ENCODE data around the gene TTC21B.

Gene TTC21B

DNA sequence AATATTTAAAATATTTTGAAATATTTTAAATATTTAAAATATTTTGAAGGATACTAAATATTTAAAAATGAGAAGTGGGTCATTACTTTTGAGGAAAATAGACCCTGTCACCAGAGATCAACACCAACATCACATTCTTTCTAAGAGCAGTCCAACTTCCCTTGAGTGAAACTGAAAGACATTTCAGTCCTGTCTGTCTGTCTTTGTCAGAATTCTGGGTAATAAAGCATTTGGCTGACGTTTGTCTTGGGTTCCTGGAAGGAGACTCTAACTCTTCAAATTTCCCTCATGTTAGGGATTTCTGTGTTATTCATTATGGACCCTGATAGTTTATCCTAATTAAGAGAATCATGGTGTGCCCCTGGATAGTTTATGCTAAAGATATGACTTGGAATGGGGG lies 32.8 kb downstream of the TTC21B start:
- DNase-seq: no peak

DNA sequence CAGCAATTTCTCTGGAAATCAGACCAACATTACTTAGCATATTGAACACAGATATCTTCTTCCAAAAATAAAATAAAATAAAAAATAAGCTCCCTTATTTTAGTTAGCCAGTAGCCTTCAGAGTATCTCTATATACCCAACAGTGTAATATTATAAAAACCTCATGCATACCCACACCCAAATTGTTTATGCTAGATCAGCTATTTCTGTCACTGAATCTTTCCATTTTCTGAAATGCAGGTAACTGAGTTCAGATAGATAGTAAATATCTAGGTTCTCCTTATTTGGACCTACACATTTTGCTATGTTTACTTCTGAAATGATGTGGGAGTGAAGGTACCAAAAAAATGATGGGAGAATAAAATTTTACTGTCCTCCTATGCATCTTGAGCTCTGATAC lies 39.9 kb downstream of the TTC21B start:
- peak in 1 of 3 donors; percentile 6 for DNase-seq

DNA sequence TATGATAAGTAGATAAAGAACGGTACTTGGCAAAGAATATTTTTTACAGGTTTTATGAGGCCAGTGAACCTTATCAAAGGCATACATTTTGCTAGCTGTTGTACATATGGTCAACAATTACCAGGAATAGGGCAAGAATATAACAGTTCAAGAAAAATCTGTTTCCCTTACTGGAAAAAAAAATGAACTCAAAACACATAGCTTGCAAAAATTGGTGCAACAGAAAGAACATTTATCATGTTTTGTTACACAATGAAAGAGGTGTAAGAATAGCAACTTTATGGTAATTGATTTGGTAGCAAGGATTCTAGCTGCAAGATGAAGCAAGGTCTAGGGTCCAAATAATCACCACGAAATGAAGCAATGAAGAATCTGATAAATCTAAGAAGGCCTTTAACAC lies 41.6 kb downstream of the TTC21B start:
- peak in 1 of 3 donors; percentile 11 for DNase-seq

GRCh38 chr2:165911231-165911630 lies 42.3 kb downstream of the TTC21B start:
- no peak for DNase-seq

- DNase-seq: peak in 1 of 3 donors; percentile 11
These were observed 44.1 kb downstream of the TTC21B start for GRCh38 chr2:165909466-165909865.

GRCh38 chr2:165905854-165906253 lies 47.7 kb downstream of the TTC21B start:
- DNase-seq: no peak

DNA sequence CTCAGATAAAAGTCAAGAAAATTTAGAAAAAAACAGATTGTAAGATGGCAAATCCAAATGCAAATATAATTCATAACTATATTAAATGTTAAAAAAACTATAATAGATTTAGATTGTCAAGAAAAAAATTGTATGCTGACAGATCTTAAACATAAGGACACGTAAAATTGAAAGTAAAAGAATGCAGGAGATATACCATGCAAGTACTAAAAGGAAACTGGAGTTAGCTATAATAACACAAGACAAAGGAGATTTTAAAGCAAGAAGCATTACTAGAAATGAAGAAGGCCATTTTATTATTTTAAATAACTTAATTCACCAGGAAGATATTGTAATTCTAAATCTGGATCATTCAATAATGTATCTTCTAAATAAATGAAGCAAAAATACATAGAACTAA lies 48.3 kb downstream of the TTC21B start:
- DNase-seq: no peak

- no peak for DNase-seq
These were observed 49.1 kb downstream of the TTC21B start for GRCh38 chr2:165904432-165904831.

- no peak for DNase-seq
These were observed 50.2 kb downstream of the TTC21B start for GRCh38 chr2:165903406-165903805.

DNA sequence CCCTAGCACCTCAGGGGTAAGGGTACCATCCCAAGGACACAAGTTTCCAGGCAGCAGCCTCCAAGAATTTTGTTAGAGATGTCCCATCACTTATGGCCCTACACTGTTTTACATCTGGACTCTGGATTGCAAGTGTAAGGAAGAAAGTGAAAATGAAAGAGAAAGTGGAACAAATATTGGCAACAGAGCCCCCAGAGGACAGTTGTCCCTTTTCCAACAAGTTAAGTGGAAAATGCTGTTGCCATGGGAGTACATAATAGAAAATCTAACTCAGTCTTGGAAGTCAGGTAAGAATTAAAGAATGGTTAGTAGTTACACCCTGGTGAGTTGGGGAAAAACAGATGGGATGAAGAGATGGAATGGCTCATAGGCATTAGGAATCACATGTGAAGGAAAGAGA lies 50.6 kb downstream of the TTC21B start:
- peak; percentile 17 to 41 (median 23) for DNase-seq

GRCh38 chr2:165901620-165902298 lies 51.8 kb downstream of the TTC21B start:
- no peak for DNase-seq

- DNase-seq: no peak
These were observed 54.3 kb downstream of the TTC21B start for GRCh38 chr2:165899311-165899710.

GRCh38 chr2:165898381-165898780 lies 55.2 kb downstream of the TTC21B start:
- DNase-seq: peak in 1 of 3 donors; percentile 11

DNA sequence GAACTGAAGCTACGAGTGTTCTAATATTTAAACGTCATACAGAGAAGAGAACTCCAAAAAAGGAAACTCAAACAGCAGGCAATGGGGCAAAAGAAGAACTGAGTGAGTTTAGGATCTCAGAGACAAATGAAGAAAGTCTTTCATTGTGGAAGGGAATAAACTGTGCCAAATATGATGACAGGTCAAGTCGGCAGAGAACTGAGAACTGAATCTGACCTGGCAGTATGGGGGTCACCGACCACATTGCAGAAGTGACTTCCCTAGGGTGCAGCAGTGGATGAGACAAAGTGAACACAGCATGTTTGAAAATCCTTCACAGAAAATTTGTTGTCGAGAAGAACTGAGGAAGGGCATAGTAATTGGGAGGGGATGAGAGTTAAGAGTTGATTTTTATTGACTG lies 55.9 kb downstream of the TTC21B start:
- peak; percentile 13 to 50 (median 48) for DNase-seq

GRCh38 chr2:165897074-165897473 lies 56.5 kb downstream of the TTC21B start:
- no peak for DNase-seq

GRCh38 chr2:165895974-165896373 lies 57.6 kb downstream of the TTC21B start:
- DNase-seq: no peak

DNA sequence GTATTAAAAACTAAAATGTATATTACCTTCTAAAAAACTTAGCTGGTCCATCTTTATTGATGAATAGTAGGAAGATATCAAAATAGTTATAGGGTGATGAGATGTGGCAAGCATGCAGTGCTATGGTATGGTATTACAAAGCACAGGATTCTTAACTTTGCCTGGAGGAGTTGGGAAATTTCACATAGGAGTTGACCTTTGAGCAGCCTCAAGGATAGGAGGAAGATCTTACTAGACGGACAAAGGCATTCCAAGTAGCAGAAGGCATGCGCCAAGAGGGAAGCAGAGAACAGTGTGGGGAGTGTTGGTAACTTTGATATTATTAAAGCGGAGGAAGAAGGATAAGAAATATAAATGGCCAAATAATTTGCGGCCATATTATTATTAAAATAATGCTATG lies 60.0 kb downstream of the TTC21B start:
- DNase-seq: no peak

DNA sequence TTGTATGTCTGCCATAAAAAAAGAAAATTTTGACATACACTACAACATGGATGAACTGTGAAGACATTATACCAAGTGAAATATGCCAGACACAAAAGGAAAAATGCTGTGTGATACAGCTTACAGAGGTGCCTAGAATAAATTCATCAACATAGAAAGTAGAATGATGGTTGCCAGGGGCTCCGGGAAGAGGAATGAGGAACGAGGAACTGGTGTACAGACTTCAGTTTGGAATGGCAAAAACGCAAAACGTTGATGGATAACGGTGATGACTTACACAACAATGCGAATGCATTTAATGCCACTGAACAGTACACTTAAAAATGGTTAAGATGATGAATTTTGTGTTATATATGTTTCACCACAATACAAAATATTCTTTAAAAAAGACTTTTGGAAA lies 61.0 kb downstream of the TTC21B start:
- no peak for DNase-seq

- DNase-seq: no peak
These were observed 61.6 kb downstream of the TTC21B start for GRCh38 chr2:165891943-165892342.

DNA sequence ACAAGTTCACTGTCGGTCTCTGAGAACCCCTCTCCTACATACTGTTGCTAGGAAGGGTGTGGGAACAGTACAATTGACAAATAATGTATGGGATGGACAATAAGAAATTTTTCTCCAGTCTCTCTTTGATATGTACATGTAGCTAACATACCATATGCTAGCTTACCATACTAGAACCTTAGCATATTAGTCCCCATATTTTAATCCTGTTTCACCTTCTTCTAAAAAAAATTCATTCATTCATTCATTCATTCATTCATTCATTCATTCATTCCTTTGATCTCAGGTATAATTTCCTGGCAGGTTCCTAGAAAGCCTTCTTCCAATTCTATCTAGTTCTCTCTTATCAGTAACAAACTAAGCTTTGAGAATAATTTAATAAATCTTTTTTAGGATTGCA lies 62.2 kb downstream of the TTC21B start:
- DNase-seq: no peak

DNA sequence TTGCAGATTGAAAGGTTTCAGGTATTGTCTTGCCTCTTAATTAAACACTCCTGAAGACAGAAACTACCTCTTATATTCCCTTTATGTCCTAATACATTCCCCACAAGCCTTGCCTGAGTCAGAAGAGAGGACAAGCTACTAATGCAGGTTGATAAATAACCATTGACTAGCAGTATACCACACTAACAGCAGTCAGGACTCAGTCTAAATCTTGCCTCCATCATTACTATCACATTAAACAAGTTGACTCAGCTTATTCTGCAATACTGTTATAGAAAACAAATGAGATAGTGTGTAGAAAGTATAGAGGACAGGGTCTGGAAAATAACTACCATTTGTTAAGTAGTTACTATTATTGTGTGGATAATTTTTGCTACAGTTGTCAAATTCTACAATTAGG lies 63.8 kb downstream of the TTC21B start:
- no peak for DNase-seq

GRCh38 chr2:165889158-165889557 lies 64.4 kb downstream of the TTC21B start:
- DNase-seq: peak in 1 of 3 donors; percentile 27

- peak in 2 of 3 donors; percentile 35 to 38 for DNase-seq
These were observed 65.4 kb downstream of the TTC21B start for GRCh38 chr2:165888171-165888570.

GRCh38 chr2:165886487-165887146 lies 67.0 kb downstream of the TTC21B start:
- DNase-seq: no peak
